HG03108 (cell line): ENCODE data around the gene TUBGCP3.
"Not testable (repeated sequence)": the region's sequence is repeated elsewhere in the genome, so short reads cannot be mapped to it uniquely, and the experiment has no call there.

Experiments used
- ATAC-seq: cut with Tn5 transposase; IDR thresholded peaks from one replicate; pipeline ENCODE4 v1.9.1; 2021; ENCODE audit warnings: moderate library complexity; ENCODE audit not compliant: unreplicated experiment

TUBGCP3 gene

DNA sequence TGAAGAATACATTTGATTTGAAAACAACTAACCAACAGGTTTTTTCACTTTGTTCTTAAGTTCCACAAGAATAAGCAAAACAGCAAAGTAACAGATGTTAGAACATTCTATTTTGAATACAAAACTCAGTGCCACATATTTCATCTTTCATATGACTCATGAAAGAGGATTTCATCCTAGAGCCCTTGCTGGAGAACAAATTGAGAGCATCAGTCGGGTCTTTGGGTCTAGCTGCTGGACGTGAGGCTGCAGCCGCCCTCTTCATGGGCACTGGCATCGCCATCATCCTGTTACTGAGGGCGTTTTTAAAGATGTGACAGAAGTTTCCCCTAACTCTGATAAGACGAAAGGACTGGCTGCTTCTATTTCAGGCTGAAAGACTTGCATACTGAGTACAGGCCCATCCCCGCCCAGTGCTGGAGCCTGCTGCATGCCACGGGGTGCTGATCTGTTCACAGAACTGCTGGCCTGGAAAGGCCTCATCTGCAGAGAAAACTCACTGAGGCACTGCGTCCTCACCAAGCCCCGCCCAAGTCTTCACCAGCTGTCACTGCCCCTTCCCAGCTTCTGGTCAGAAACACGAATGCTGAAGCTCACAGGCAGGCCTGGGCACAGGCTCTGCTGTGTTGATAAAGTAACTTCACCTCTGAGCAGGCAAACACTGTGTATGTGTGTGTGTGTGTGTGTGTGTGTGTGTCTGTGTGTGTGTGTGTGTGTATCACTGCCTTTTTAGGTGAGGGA is 101.4 kb downstream of the TUBGCP3 start:
- ATAC-seq: no peak

DNA sequence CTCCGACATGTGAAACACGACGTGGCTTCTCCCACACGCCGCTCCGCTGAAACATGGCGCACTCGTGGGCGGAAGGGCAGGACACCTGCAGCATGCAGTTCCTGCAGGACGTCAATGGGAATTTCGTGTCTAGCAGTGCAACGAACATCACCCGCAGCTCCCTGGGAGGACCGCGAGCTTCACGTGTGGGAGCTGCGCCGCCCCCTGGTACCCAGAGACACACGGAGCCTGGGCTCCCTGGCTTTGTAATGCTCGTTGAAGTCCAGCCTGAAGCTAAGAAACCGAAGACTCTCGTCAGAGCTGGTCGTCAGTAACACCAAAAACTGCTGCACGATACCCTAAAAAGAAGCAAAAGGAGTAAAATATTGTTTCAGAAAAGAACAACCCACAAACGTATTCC is 102.1 kb downstream of the TUBGCP3 start:
- ATAC-seq: not testable (repeated sequence)

DNA sequence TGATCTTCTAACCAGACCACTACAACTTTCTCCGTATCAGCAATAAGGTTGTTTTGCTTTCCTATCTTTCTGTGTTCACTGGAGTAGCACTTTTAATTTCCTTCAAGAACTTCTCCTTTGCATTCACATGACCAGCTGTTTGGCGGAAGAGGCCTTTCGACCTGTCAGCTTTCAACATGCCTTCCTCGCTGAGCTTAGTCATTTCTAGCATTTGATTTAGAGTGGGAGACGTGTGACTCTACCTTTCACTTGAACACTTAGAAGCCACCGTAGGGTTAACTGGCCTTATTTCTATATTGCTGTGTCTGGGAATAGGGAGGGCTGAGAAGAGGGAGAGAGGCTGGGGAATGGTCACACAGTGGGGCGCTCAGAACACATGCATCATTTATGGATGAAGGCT is 104.7 kb downstream of the TUBGCP3 start:
- ATAC-seq: no peak

DNA sequence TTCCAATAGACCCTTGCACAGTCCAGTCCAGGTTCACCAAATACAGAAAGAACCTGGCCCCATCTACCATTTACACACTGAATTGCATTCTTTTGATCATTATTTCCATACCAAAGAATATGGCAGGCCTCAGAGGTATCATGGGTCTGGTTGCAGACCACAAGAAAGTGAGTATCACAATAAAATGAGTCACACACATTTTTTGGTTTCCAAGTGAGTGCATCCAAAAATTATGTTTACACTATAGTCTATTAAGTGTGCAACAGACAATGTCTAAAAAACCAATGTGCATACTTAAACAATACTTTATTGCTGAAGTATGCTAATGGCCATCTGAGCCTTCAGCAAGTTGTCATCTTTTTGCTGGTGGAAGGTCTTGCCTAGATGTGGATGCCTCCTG is 106.5 kb downstream of the TUBGCP3 start:
- no peak for ATAC-seq

DNA sequence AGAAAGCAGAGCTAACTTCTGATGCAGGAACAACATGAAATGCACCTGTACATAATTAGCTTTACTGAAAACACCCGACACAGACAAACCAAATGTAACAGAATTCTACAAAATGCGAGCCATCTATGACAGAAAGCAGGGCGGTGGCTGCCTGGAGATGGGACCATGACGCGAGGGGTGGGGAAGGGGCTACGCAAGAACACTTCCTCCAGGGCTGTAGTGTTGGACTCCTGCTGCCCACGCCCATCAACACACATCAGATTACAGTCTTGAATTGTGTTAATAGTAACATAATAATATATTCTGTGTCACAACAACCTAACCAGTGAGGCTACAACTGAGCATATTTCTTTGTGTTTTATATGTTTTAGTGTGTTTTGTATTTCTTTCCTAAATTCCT is 108.6 kb downstream of the TUBGCP3 start:
- ATAC-seq: no peak

DNA sequence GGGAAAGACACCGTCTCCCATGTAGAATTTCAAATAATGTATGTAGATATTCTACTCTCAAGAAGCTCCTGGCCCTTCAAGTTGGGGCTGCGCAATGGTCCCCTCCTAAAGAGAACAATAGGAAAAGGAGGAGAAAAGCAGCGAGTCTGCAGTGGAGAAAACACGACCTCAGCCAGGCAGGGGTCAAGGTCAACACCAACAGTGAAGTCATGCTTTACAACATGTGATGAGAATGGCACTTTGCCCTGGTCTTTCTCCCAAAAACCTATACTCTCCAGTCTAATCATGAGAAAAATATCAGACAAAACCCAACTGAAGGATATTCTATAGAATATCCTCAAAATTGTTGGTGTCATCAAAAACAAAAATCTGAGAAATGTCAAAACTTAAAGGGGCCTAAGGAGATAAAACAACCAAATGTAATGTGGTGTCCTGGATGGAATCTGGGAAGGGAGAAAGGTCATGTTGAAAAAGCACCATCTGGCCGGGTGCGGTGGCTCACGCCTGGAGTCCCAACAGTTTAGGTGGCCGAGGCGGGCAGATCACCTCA is 110.8 kb downstream of the TUBGCP3 start:
- no peak for ATAC-seq

DNA sequence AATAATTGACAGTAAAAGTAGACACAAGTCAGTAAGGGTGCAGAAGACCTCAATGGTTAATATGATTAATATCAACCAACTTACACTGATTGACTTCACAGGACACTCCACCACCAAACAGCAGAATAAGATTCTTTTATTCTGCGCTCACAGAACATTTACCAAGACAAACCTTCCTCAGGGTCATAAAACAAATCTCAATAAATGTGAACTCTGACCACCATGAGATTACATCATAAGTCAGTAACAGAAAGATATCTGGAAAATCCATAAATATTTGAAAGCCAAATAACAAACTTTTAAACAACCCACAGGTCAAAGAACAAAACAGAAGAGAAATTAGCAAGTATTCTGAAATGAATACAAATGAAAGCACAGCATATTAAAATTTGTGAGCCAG is 112.1 kb downstream of the TUBGCP3 start:
- ATAC-seq: no peak

DNA sequence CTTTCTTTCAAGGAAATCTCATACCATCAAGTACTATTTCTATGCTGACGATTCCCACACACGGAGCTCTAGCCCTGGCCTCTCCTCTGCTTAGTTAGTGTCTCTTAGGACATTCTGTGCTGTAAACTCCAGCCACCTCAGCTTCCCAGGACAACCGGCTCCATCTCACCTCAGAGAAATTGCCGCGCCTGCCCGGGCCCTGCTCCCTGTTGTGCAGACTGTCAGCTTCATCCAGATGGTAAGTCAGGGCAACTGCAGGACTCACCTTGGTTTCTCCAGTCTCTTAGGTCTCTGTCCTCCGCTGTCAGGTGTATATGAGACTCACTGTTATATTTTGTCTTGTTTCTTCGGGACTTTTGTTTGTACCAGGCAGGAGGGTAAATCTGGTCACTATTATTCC is 113.1 kb downstream of the TUBGCP3 start:
- no peak for ATAC-seq

DNA sequence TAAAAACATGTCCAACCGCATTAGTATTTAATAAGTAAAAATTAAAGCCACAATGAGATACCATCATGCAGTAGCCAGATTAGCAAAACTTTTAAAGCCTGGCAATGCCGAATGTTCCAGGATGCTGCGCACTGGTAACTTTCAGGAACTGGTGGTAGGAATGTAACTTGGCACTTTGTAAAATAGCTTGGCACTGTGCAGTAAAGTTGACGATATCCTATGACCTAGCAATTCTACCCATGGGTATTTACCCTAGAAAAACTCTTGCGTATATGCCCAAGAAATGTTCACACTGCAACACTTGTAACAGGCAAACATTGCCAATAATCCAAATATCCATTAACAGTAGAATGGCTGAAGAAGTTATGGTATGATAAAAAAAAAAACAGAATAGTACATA is 114.1 kb downstream of the TUBGCP3 start:
- no peak for ATAC-seq

DNA sequence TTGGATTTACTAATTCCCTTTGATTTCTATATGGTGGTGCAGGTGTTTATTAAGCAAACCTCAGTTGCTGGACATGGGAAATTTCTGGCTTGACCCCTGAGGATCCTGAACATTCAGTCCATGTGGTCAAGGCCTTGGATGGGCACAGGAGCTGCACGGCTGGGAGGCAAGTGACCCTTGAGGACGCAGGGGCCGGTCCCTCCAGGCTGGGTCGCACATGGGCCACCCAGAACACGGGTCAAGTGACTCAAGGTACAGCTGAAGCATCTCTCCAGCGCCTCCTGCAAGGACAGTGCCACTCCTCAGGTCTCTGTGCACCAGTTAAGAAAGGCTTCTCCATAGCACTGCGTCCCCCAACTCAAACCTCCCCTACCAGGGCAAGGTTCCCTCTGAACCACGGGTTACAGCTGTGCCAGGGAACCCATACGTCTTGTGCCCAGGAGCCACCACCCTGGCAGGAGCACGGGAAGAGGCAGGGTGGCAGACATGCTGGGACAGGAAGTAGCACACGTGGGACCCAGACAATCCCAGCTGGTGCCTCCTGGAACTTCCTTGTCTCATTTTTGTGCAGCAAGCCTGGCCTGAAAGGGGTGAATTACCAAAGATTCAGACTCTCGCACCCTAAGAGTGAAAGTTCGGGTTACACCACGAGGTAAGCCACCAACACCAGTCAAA is 118.7 kb downstream of the TUBGCP3 start:
- ATAC-seq: no peak

DNA sequence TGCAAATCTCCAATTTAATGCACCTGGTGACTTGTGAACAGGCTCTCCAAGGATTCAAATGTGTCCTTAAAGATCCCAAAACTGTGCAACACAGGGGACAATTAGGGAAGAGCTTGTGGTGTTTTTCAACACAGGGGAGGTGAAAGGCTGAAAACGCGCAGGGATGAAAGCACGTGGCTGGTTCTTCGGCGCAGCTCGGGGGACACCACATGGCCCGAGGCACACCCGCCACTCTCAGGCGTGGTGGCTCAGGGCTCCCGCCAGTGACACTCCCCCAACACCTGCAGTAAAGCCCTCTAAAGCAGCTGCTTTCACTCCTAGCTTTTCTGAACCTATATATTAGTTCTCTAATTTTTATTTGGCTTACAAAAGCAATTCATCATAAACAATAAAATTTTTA is 119.9 kb downstream of the TUBGCP3 start:
- no peak for ATAC-seq

DNA sequence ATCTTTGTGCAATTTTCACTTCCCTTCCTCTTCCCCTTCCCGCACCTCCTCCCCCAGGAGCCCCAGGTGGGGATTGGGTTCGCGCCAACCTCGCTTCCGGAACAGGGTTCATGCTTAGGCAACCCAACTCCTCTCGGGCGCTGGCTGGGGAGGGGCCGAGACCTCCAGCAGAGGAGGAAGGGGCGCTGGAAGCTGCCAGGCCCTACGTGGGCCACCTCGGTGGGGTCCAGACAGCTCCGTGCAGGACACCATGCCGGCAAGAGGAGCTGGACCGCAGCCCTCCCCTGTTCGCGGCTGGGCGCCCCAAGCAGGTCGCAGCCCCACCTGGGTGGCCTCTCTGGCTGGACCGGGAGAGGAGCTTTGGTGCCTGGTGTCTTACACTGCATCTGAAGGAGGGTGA is 120.7 kb downstream of the TUBGCP3 start:
- ATAC-seq: no peak

DNA sequence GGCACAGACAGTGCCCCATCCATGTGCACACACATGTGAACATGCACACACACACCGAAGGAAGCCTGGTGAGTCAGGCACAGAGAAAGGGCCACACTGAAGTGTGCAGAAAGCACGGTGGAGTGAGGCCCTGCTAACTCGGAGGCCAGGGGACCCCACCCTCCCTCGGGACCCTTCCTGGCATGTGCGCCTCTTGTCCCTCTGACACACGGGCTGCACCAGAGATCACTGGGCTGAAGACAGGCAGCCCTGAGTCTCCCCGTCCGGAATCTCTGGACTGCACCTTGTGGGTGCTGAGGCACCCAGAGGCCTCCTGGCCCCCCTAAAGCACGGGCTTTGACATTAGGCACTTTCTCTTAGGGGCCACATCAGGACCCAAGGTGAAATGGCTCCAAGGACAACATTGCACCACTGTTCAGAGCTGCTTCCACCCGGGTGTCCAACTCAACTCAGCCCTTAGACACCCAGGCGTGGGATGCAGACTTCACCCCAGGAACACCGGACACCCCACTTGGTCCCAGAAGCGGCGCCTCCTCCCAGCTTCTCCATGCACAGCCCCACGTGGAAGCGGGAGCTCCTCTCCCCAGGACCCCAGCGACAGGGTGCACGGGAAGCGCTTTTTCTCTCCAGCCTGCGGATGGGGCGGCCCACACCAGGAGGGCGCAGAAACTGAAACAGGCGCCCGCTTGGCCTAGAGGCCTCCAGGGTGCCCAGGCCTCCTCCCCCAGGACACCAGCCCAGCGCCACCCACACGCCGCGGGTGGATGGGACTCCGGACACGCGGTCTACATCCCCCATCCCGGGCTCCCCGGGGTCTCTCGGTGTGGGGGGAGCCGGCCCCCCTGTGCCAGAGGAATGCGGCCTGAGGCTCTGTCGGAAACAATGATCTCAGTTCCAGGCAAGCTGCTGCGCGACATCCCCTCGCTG is 121.6 kb downstream of the TUBGCP3 start:
- no peak for ATAC-seq

DNA sequence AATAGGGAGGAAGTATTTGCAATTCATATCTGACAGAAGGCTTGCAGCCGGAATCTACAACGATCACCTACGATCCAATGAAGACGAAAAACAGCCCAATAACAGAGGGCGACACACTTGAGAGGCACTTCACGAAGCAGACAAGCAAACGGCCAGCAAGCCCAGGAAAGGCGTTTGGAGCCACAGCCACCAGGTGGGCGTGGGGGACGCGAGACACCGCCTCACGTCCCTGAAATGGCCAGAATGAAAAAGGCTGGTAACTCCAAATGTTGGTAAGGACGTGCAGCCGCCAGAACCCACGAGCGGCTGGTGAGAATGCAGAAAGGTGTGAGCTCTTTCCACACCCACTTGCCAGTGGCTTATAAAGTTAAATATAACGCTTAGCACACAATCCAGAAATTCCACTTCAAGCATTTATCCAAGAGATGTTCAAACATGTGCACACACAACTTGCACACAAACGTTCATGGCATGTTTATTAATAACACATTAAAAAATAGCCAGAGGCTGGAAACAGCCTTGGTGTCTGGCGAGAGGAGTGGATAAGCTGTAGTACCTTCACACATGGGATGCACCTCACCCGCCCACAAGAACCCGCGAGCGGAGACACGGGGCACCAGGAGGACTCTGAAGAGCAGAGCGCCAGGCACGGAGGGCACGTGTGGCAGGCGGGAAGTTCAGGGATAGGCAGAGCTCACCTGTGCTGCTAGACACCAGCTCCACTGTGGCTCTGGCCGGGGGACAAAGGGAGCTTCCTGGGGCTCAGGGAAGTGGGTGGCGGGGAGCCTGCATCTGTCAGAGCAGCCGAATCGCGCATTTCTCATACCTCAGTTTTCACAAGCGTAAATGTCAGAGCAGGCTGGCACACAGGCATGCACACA is 122.5 kb downstream of the TUBGCP3 start:
- no peak for ATAC-seq

DNA sequence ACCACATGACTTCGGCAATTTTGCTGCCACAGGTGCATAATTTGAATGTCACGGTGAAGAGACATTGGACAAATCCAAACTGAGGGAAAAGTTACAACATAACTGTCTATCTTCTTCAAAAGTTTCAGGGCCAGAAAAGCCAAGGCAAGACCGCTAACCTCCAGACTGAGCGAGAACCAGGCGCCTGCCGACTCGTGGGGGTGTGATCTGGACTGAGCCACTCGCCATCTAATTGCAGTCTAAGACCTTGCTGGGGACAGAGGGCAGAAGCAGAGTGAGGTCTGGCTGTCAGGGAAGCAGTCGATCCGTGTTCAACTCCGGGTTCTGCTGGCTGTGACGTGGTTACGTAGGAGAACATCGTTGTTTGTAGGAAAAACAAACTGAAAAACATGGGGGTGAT is 123.2 kb downstream of the TUBGCP3 start:
- no peak for ATAC-seq

DNA sequence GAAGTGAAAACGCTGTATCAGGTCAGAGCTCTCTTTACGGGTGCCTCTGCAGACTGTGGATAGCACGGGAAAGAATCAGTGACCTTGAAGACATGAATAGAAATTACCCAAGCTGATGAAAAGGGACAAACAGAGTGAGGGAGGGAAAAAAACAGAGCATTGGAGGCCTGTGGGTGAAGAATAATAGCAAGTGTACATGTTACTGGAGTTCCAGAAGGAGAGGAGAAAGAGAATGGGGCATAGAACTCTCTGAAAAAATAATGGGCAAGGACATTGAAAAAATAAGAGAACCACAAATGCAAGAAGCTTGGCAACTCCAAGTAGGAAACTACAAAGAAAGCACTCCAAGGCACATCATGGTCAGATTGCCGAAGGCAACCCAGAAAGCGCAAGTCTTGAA is 125.5 kb downstream of the TUBGCP3 start:
- no peak for ATAC-seq

DNA sequence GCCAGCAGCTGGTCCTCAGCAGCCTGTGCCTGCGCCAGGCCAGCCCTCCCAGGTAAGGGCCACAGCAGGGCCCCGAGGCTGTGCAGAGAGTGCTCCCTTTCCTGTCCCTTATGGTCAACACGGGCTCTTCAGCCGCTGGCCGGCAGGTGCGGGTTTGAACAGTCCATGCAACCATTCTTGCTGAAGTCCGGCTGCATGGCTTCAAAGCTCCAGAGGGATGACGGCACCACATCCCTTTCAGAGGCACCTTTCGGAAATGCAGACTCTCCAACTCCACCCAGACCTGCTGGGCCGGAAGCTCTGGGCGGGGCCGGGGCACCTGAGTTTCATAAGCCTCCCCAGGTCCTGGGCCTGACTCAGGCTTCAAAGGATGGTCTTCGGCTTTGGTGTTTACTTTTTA is 130.5 kb downstream of the TUBGCP3 start:
- no peak for ATAC-seq

DNA sequence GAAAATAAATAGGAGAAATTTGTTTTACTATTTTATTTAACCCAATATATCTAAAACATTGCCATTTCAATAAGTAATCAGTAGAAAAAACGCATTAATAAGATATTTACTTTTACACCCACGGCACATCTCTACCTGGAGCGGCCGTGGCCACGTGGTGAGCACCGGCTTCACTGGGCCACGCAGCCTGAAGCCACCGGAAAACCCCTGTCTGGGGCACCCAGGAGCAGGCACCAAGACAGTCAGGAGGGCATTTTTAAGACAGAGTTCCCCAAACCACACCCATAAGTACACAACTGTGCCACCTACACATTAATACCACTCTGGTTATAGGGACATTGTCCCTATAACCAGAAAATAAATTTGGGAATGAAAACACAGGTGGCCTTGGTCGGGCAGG is 130.9 kb downstream of the TUBGCP3 start:
- ATAC-seq: no peak

DNA sequence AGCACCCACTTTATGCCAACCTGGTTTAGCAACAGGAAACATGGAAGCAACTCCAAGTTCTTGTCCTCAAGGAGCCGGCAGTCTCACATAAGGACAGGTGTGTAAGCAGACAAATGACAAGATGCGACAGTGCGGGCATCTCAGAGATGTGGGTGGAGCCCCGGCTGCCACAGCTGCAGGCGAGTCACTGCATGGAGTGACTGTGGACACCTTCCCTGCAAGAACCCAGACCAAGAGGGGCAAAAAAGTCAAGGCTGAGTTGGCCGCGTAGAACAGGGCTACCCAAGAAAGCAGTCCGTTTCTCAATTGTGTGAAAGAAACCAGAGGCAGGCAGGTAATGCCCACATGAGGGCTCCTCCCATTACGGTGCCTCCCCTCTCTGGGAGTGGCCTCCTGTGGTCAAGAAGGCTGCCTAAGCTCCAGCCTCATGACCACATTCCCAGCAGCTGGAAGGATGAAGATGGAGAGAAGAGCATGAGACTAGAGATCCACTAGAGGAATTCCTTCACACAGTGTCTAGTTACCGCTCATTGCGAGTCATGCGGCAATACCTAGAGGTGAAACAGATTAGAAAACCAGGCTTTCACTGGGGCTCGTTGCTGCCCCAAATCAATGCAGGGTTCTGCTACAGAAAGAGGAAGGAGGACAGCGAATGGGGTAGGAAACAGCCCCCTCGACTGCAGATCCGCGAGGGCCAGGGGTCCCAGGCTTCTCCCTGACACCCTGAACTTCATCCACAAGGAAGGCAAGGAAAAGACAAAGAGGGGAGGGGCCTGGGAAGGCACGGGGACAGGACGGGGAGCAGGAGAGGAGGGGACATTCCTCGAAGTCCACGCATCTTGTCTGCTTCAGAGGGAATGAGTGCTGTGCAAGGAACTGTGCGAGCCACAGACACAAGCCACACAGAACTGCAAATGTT is 131.6 kb downstream of the TUBGCP3 start:
- ATAC-seq: no peak
